Gastrocnemius medialis (tissue), 4 donors: Measurements from ENCODE around the gene TMEM169. TPM values are rescaled to one million over a fixed set of nuclear protein-coding genes. Genes with fewer than 3 reads are reported as not detected.

ENCODE experiments used
- ATAC-seq, 2 donors: fragments of 150-250 bp; one replicate each; pipeline ENCODE4 v1.9.1; 2016
- DNase-seq, 2 donors: peaks; one replicate each; pipeline ENCODE4 v3.0.0-alpha.2; 2019
- H3K27ac ChIP-seq, 4 donors: fragments of 200-600 bp; sonication (generic); 1 replicate in 1 of 4; 2 replicates in 3 of 4; pipeline ENCODE4 v1.5.1; 2016 to 2018; ENCODE audit warnings: mild to moderate bottlenecking in 2 of 4, moderate library complexity in 1 of 4
- H3K27me3 ChIP-seq, 3 donors: fragments of 200-600 bp; sonication (generic) in 2 of 3; 1 replicate in 1 of 3; 2 replicates in 2 of 3; pipeline versions ENCODE4 v1.5.1 to v1.6.0; 2016 to 2019; ENCODE audit warnings: mild to moderate bottlenecking in 1 of 3, moderate library complexity in 1 of 3
- H3K36me3 ChIP-seq, 2 donors: fragments of 200-600 bp; sonication (generic) in 1 of 2; one replicate each; pipeline ENCODE4 v1.5.1; 2017 to 2018
- H3K4me1 ChIP-seq, 2 donors: fragments of 200-600 bp; sonication (generic) in 1 of 2; one replicate each; pipeline ENCODE4 v1.5.1; 2016 to 2017; ENCODE audit warnings: mild to moderate bottlenecking in 2 of 2
- H3K4me3 ChIP-seq, 4 donors: fragments of 200-600 bp; sonication (generic) in 3 of 4; 1 replicate in 1 of 4; 2 replicates in 3 of 4; pipeline ENCODE4 v1.5.1; 2016 to 2019; ENCODE audit warnings: mild to moderate bottlenecking in 2 of 4
- H3K9me3 ChIP-seq, 3 donors: fragments of 200-600 bp; sonication (generic) in 2 of 3; 1 replicate in 1 of 3; 2 replicates in 2 of 3; pipeline ENCODE4 v1.5.1; 2016 to 2019
- CTCF ChIP-seq, 5 experiments: fragments of 450-650 bp in 3 of 5; fragments of 200-600 bp in 2 of 5; sonication (generic) in 2 of 5; IDR thresholded peaks in 4 of 5; conservative IDR thresholded peaks in 1 of 5; 1 replicate in 4 of 5; 2 replicates in 1 of 5; pipeline ENCODE4 v1.5.1; 2016 to 2019; ENCODE audit warnings: antibody characterized with exemption in 5 of 5, mild to moderate bottlenecking in 3 of 5, moderate library complexity in 3 of 5
- POLR2A ChIP-seq, 2 donors: fragments of 450-650 bp; IDR thresholded peaks; one replicate each; pipeline ENCODE4 v1.6.1; 2017; ENCODE audit warnings: antibody characterized with exemption in 2 of 2, mild to moderate bottlenecking in 2 of 2, moderate library complexity in 2 of 2
- in situ Hi-C, 4 donors: fragments of 200-750 bp; cut with MboI; loops; one replicate each; pipeline versions ENCODE4 v1.15.0 to v1.8.0; 2017; ENCODE audit warnings: low sequenced_read_pairs in 4 of 4
- intact Hi-C: fragments of 100-400 bp; cut with DNase I; formaldehyde crosslinking; loops from one replicate; pipeline ENCODE4 v1.15.1; 2023; ENCODE audit warnings: low total_unique reads
- total RNA-seq, 4 donors: library from RNA; depleted of rRNA; stranded (reverse); fragments of >200 nt; gene quantifications; one replicate each; pipeline versions ENCODE4 v1.1.0 to v1.2.3, GENCODE V29; 2016

The TMEM169 gene
- total RNA-seq, 4 donors from 2014 or later = not detected

- no peaks in the 10 kb centered on the region for H3K27me3 ChIP-seq
- DNase-seq (no peak), ATAC-seq (no peak)
- in situ Hi-C loops = no loop called here
- H3K9me3 ChIP-seq = no peaks in the 10 kb centered on the region
- intact Hi-C loops = no loop called here
- no peak overlapping the region for H3K4me3 ChIP-seq
- TF ChIP-seq CTCF (IDR thresholded peaks at IDR 0.05 in 4 of 5, conservative IDR thresholded peaks at IDR 0.05 in 1 of 5) (no peak), POLR2A (IDR thresholded peaks at IDR 0.05) (no peak)
- H3K4me1 ChIP-seq = no peaks in the 10 kb centered on the region
- H3K36me3 ChIP-seq = no peaks in the 10 kb centered on the region
- H3K27ac ChIP-seq = no peak overlapping the region
Observed at GRCh38 chr2:216090369-216090786, 8.7 kb downstream of the TMEM169 start.

- no peak overlapping the region for H3K27ac ChIP-seq
- H3K9me3 ChIP-seq = no peaks in the 10 kb centered on the region
- no peaks in the 10 kb centered on the region for H3K27me3 ChIP-seq
- no peak for TF ChIP-seq POLR2A (IDR thresholded peaks at IDR 0.05)
- no peak for TF ChIP-seq CTCF (IDR thresholded peaks at IDR 0.05 in 4 of 5, conservative IDR thresholded peaks at IDR 0.05 in 1 of 5)
- in situ Hi-C loops (no loop called here), intact Hi-C loops (no loop called here)
- no peak for DNase-seq
- H3K36me3 ChIP-seq = no peaks in the 10 kb centered on the region
- H3K4me3 ChIP-seq = no peak overlapping the region
- no peaks in the 10 kb centered on the region for H3K4me1 ChIP-seq
- ATAC-seq = no peak
Observed at GRCh38 chr2:216092646-216093045, 10.9 kb downstream of the TMEM169 start.

GRCh38 chr2:216094701-216095100 is 13.0 kb downstream of the TMEM169 start:
- Histone ChIP-seq H3K36me3 (no peaks in the 10 kb centered on the region), H3K27me3 (no peaks in the 10 kb centered on the region), H3K27ac (no peak overlapping the region), H3K4me3 (no peak overlapping the region), H3K9me3 (no peaks in the 10 kb centered on the region), H3K4me1 (no peaks in the 10 kb centered on the region)
- TF ChIP-seq POLR2A (IDR thresholded peaks at IDR 0.05) (no peak), CTCF (IDR thresholded peaks at IDR 0.05 in 4 of 5, conservative IDR thresholded peaks at IDR 0.05 in 1 of 5) (no peak)
- intact Hi-C loops (no loop called here), in situ Hi-C loops (no loop called here)
- ATAC-seq (no peak), DNase-seq (no peak)

- Histone ChIP-seq H3K9me3 (no peaks in the 10 kb centered on the region), H3K36me3 (no peaks in the 10 kb centered on the region), H3K27ac (no peak overlapping the region), H3K4me1 (no peaks in the 10 kb centered on the region), H3K4me3 (no peak overlapping the region), H3K27me3 (no peaks in the 10 kb centered on the region)
- intact Hi-C loops (no loop called here), in situ Hi-C loops (no loop called here)
- ATAC-seq (no peak), DNase-seq (no peak)
- TF ChIP-seq POLR2A (IDR thresholded peaks at IDR 0.05) = no peak
- no peak for TF ChIP-seq CTCF (IDR thresholded peaks at IDR 0.05 in 4 of 5, conservative IDR thresholded peaks at IDR 0.05 in 1 of 5)
Observed at GRCh38 chr2:216098421-216099334, 17.0 kb downstream of the TMEM169 start.
